Testis (tissue), 3 donors: ENCODE data around the gene TMEM178B. TPM values are rescaled to one million over a fixed set of nuclear protein-coding genes. Genes with fewer than 3 reads are reported as not detected.

ENCODE experiments used
- DNase-seq: peaks from one replicate; pipeline ENCODE4 v3.0.0-alpha.2; 2019
- H3K27ac ChIP-seq, 2 donors: fragments of 200-600 bp; sonication (generic); one replicate each; pipeline ENCODE4 v1.5.1; 2019
- H3K27me3 ChIP-seq: fragments of 200-600 bp; sonication (generic); one replicate; pipeline ENCODE4 v1.5.1; 2019
- H3K36me3 ChIP-seq: fragments of 200-600 bp; sonication (generic); one replicate; pipeline ENCODE4 v1.5.1; 2017; ENCODE audit warnings: low read depth; ENCODE audit errors: missing control alignments
- H3K4me1 ChIP-seq: fragments of 200-600 bp; sonication (generic); one replicate; pipeline ENCODE4 v1.5.1; 2019
- H3K4me3 ChIP-seq, 2 donors: fragments of 200-600 bp; sonication (generic); one replicate each; pipeline ENCODE4 v1.5.1; 2017 to 2019
- H3K9me3 ChIP-seq: fragments of 200-600 bp; sonication (generic); one replicate; pipeline ENCODE4 v1.5.1; 2017
- CTCF ChIP-seq, 3 experiments: fragments of 450-650 bp in 2 of 3; fragments of 200-600 bp in 1 of 3; sonication (generic) in 1 of 3; IDR thresholded peaks; one replicate each; pipeline ENCODE4 v1.5.1; 2016 to 2019; ENCODE audit warnings: antibody characterized with exemption in 3 of 3, mild to moderate bottlenecking in 2 of 3, moderate library complexity in 1 of 3
- POLR2A ChIP-seq: fragments of 450-650 bp; IDR thresholded peaks from one replicate; pipeline ENCODE4 v1.6.1; 2017; ENCODE audit warnings: antibody characterized with exemption, mild to moderate bottlenecking, moderate library complexity
- WGBS, 2 donors: methylation state at CpG; one replicate each; pipeline ENCODE4 v1.1.5; 2018; 5-methylcytosine and 5-hydroxymethylcytosine counted together
- intact Hi-C: fragments of 100-400 bp; cut with DNase I; formaldehyde crosslinking; loops from one replicate; pipeline ENCODE4 v1.15.1; 2023; ENCODE audit warnings: low total_unique reads
- polyA plus RNA-seq: library from polyadenylated mRNA; stranded (reverse); fragments of 350-450 nt; fragmentation: Illumina TruSeq; extraction: RNeasy Lipid Tissue Mini Kit (QIAGEN cat#74804); gene quantifications from one replicate; pipeline ENCODE4 v1.2.3, GENCODE V29; 2014; ENCODE audit warnings: low read depth, low replicate concordance; ENCODE audit not compliant: insufficient read depth
- total RNA-seq, 2 donors: library from RNA; depleted of rRNA; stranded (reverse); fragments of >200 nt; gene quantifications; one replicate each; pipeline ENCODE4 v1.2.3, GENCODE V29; 2016

TMEM178B gene
- total and polyA plus RNA-seq, 3 donors from 2014 or later = 1.7 to 7.2 (median 2.0) TPM

GRCh38 chr7:141322383-141322782 is 248.5 kb downstream of the TMEM178B start:
- Histone ChIP-seq H3K27me3 (no peaks in the 10 kb centered on the region), H3K9me3 (no peaks in the 10 kb centered on the region), H3K36me3 (no peaks in the 10 kb centered on the region), H3K4me1 (peaks cover 3% of the 10 kb centered on the region), H3K27ac (no peak overlapping the region), H3K4me3 (no peak overlapping the region)
- no peak for TF ChIP-seq POLR2A
- TF ChIP-seq CTCF (IDR thresholded peaks at IDR 0.05) = no peak
- no peak for DNase-seq
- 98 to 99% methylated on average over 6 of the region's 6 CpGs for WGBS, 2 donors
- intact Hi-C loops = no loop called here

- DNase-seq = no peak
- H3K9me3 ChIP-seq = no peaks in the 10 kb centered on the region
- H3K4me1 ChIP-seq = peaks cover 3% of the 10 kb centered on the region
- WGBS, 2 donors = 82 to 94% methylated on average over 4 of the region's 4 CpGs
- H3K36me3 ChIP-seq = no peaks in the 10 kb centered on the region
- no peak for TF ChIP-seq POLR2A
- no peak for TF ChIP-seq CTCF (IDR thresholded peaks at IDR 0.05)
- no peak overlapping the region for H3K4me3 ChIP-seq
- no peak overlapping the region for H3K27ac ChIP-seq
- intact Hi-C loops = no loop called here
- no peaks in the 10 kb centered on the region for H3K27me3 ChIP-seq
Measured at GRCh38 chr7:141323826-141324225, 250.0 kb downstream of the TMEM178B start.

- no peak overlapping the region for H3K4me3 ChIP-seq
- H3K4me1 ChIP-seq = peaks cover 3% of the 10 kb centered on the region
- H3K27ac ChIP-seq = no peak overlapping the region
- H3K27me3 ChIP-seq = no peaks in the 10 kb centered on the region
- TF ChIP-seq POLR2A (no peak), CTCF (IDR thresholded peaks at IDR 0.05) (no peak)
- DNase-seq = no peak
- WGBS, 2 donors = 53 to 65% methylated on average over 3 of the region's 3 CpGs
- intact Hi-C loops = no loop called here
- no peaks in the 10 kb centered on the region for H3K9me3 ChIP-seq
- H3K36me3 ChIP-seq = no peaks in the 10 kb centered on the region
Measured at GRCh38 chr7:141324870-141325269, 251.0 kb downstream of the TMEM178B start.

GRCh38 chr7:141325275-141325674 is 251.4 kb downstream of the TMEM178B start:
- intact Hi-C loops = no loop called here

More at GRCh38 chr7:141325275-141325674, 251.4 kb downstream of the TMEM178B start:
- TF ChIP-seq CTCF (IDR thresholded peaks at IDR 0.05) (no peak), POLR2A (no peak)
- 42 to 57% methylated on average over 2 of the region's 2 CpGs for WGBS, 2 donors
- H3K27me3 ChIP-seq = no peaks in the 10 kb centered on the region
- H3K36me3 ChIP-seq = no peaks in the 10 kb centered on the region
- peaks cover 3% of the 10 kb centered on the region for H3K4me1 ChIP-seq
- no peak overlapping the region for H3K27ac ChIP-seq
- DNase-seq = no peak
- H3K4me3 ChIP-seq = no peak overlapping the region
- H3K9me3 ChIP-seq = no peaks in the 10 kb centered on the region
